ENCODE measurements around the gene ADK. TPM values are rescaled to one million over a fixed set of nuclear protein-coding genes. Genes with fewer than 3 reads are reported as not detected.
A peak's percentile ranks its signal among the peaks of the same experiment; 100 is the strongest.
"Not testable (repeated sequence)": the region's sequence is repeated elsewhere in the genome, so short reads cannot be mapped to it uniquely, and the experiment has no call there.

ADK gene
- polyA plus RNA-seq, 1 experiment = 41.9 TPM

- H3K27ac ChIP-seq (ENCODE audit: low read depth, low read length) = no peak overlapping the region
- no peak overlapping the region for H3K4me3 ChIP-seq (ENCODE audit: low read depth, low read length)
- no peaks in the 10 kb centered on the region; the same call in 1 of the 2 replicates for H3K9me3 ChIP-seq (ENCODE audit: control insufficient read depth, insufficient read depth, low read length)
- H3K27me3 ChIP-seq (ENCODE audit: control insufficient read depth, insufficient read depth, low read length) = no peaks in the 10 kb centered on the region
- DNase-seq (ENCODE audit: low read depth, low spot score) = no peak
- TF ChIP-seq CTCF (IDR thresholded peaks at IDR 0.05; ENCODE audit: low read depth, low read length) = no peak
- CTCF ChIA-PET = interaction anchor here (1.6 kb wide), 1 partner anchor 73 kb away, joined by 4 read pairs; no protein-coding TSS in a partner anchor
- POLR2A ChIA-PET = no interaction called here
Measured at GRCh38 chr10:74139981-74140380, 11.0 kb upstream of the ADK start.

GRCh38 chr10:74140553-74140952 lies 10.5 kb upstream of the ADK start:
- Histone ChIP-seq H3K27me3 (ENCODE audit: control insufficient read depth, insufficient read depth, low read length) (no peaks in the 10 kb centered on the region), H3K9me3 (ENCODE audit: control insufficient read depth, insufficient read depth, low read length) (no peaks in the 10 kb centered on the region; the same call in 1 of the 2 replicates), H3K27ac (ENCODE audit: low read depth, low read length) (no peak overlapping the region), H3K4me3 (ENCODE audit: low read depth, low read length) (no peak overlapping the region)
- ChIA-PET CTCF (no interaction called here), POLR2A (no interaction called here)
- no peak for TF ChIP-seq CTCF (IDR thresholded peaks at IDR 0.05; ENCODE audit: low read depth, low read length)
- DNase-seq (ENCODE audit: low read depth, low spot score) = no peak

- Histone ChIP-seq H3K4me3 (ENCODE audit: low read depth, low read length) (no peak overlapping the region), H3K27ac (ENCODE audit: low read depth, low read length) (no peak overlapping the region), H3K27me3 (ENCODE audit: control insufficient read depth, insufficient read depth, low read length) (no peaks in the 10 kb centered on the region), H3K9me3 (ENCODE audit: control insufficient read depth, insufficient read depth, low read length) (no peaks in the 10 kb centered on the region)
- ChIA-PET POLR2A (interaction anchor here (1.1 kb wide), 2 partner anchors 25 to 31 kb away, joined by 3 to 4 read pairs; no protein-coding TSS in a partner anchor), CTCF (interaction anchor here (0.7 to 1.1 kb wide), 5 partner anchors 18 to 1090 kb away, joined by 3 to 5 read pairs (median 3); partner anchors contain the start of gene COMTD1)
- DNase-seq (ENCODE audit: low read depth, low spot score) = peak; percentile 56
- no peak for TF ChIP-seq CTCF (IDR thresholded peaks at IDR 0.05; ENCODE audit: low read depth, low read length)
Measured at GRCh38 chr10:74145133-74145532, 5.9 kb upstream of the ADK start.

GRCh38 chr10:74146980-74147379 lies 4.0 kb upstream of the ADK start:
- CTCF ChIA-PET = interaction anchor here (1.0 to 1.6 kb wide), 2 partner anchors 66 to 261 kb away, joined by 3 to 6 read pairs; no protein-coding TSS in a partner anchor
- H3K9me3 ChIP-seq (ENCODE audit: control insufficient read depth, insufficient read depth, low read length); H3K4me3 ChIP-seq (ENCODE audit: low read depth, low read length); H3K27ac ChIP-seq (ENCODE audit: low read depth, low read length); H3K27me3 ChIP-seq (ENCODE audit: control insufficient read depth, insufficient read depth, low read length); POLR2A ChIA-PET; DNase-seq (ENCODE audit: low read depth, low spot score): not testable (repeated sequence)

GRCh38 chr10:74150204-74150989 lies 624 bp upstream of the ADK start, which contains the start of gene AP3M1:
TSS of gene AP3M1 (minus strand) at chr10:74150828. CDS start at chr10:74138379, 12,449 bp downstream.
- ChIA-PET POLR2A (interaction anchor here (0.7 to 1.1 kb wide), 4 partner anchors 24 to 40 kb away, joined by 3 to 6 read pairs (median 4); no protein-coding TSS in a partner anchor), CTCF (interaction anchor here (0.7 to 2.1 kb wide), 9 partner anchors 17 to 264 kb away, joined by 3 to 9 read pairs (median 3); no protein-coding TSS in a partner anchor)
- no peaks in the 10 kb centered on the region for H3K27me3 ChIP-seq (ENCODE audit: control insufficient read depth, insufficient read depth, low read length)
- no peak for TF ChIP-seq CTCF (IDR thresholded peaks at IDR 0.05; ENCODE audit: low read depth, low read length)
- peaks cover 3% of the 10 kb centered on the region; the same call in 1 of the 2 replicates for H3K9me3 ChIP-seq (ENCODE audit: control insufficient read depth, insufficient read depth, low read length)
- peak within 1 kb of the TSS; percentile 98 for H3K4me3 ChIP-seq (ENCODE audit: low read depth, low read length)
- H3K27ac ChIP-seq (ENCODE audit: low read depth, low read length) = peak within 1 kb of the TSS; percentile 54
- DNase-seq (ENCODE audit: low read depth, low spot score) = no peak

Measured in AG04450 (cell line).